Spleen (tissue), 11 donors: ENCODE data around the gene POU2AF3. TPM values are rescaled to one million over a fixed set of nuclear protein-coding genes. Genes with fewer than 3 reads are reported as not detected.

ENCODE experiments used
- DNase-seq: peaks from one replicate; pipeline ENCODE4 v3.0.0-alpha.2; 2020
- H3K27ac ChIP-seq, 8 donors: fragments of 200-600 bp; sonication (generic) in 7 of 8; 1 replicate in 4 of 8; 2 replicates in 4 of 8; pipeline versions ENCODE4 v1.5.0 to v1.8.0; 2016 to 2021; ENCODE audit warnings: inconsistent platforms in 4 of 8, mild to moderate bottlenecking in 4 of 8, moderate library complexity in 1 of 8
- H3K27me3 ChIP-seq, 7 donors: fragments of 200-600 bp; sonication (generic) in 6 of 7; replicated peaks in 1 of 7; 1 replicate in 4 of 7; 2 replicates in 3 of 7; pipeline versions ENCODE4 v1.5.0 to v1.8.0; 2016 to 2021; ENCODE audit warnings: inconsistent platforms in 3 of 7, mild to moderate bottlenecking in 1 of 7
- H3K36me3 ChIP-seq, 6 donors: fragments of 200-600 bp; sonication (generic) in 5 of 6; 1 replicate in 4 of 6; 2 replicates in 2 of 6; pipeline versions ENCODE4 v1.5.0 to v1.8.0; 2016 to 2021; ENCODE audit warnings: inconsistent platforms in 2 of 6
- H3K4me1 ChIP-seq, 6 donors: fragments of 200-600 bp; sonication (generic) in 5 of 6; 1 replicate in 3 of 6; 2 replicates in 3 of 6; pipeline versions ENCODE4 v1.5.0 to v1.8.0; 2016 to 2021; ENCODE audit warnings: inconsistent platforms in 3 of 6
- H3K4me3 ChIP-seq, 8 donors: fragments of 200-600 bp; sonication (generic) in 7 of 8; 1 replicate in 4 of 8; 2 replicates in 4 of 8; pipeline versions ENCODE4 v1.5.0 to v1.8.0; 2016 to 2021; ENCODE audit warnings: inconsistent platforms in 4 of 8, mild to moderate bottlenecking in 4 of 8, moderate library complexity in 2 of 8
- H3K9me3 ChIP-seq, 8 donors: fragments of 200-600 bp; sonication (generic) in 7 of 8; 1 replicate in 4 of 8; 2 replicates in 4 of 8; pipeline versions ENCODE4 v1.5.0 to v1.8.0; 2016 to 2021; ENCODE audit warnings: inconsistent platforms in 4 of 8
- POLR2A ChIP-seq, 3 donors: fragments of 450-650 bp; IDR thresholded peaks; one replicate each; pipeline ENCODE4 v1.5.1; 2017; ENCODE audit warnings: antibody characterized with exemption in 3 of 3, mild to moderate bottlenecking in 1 of 3
- POLR2AphosphoS5 ChIP-seq, 3 donors: sonication (generic); formaldehyde crosslinking; IDR thresholded peaks; one replicate each; pipeline ENCODE4 v1.5.1; 2017; ENCODE audit warnings: antibody characterized with exemption in 3 of 3
- WGBS, 5 donors: extraction: QIAGEN DNeasy Blood & Tissue Kit in 3 of 5; methylation state at CpG; one replicate each; pipeline versions ENCODE4 v1.1.5 to v1.1.7; 2013 to 2018; 5-methylcytosine and 5-hydroxymethylcytosine counted together
- intact Hi-C: fragments of 100-400 bp; cut with DNase I; formaldehyde crosslinking; loops from one replicate; pipeline ENCODE4 v1.15.0; 2023; ENCODE audit warnings: low total_unique reads
- microRNA-seq, 3 donors: library from miRNA; unstranded; fragments of <30 nt; microRNA quantifications; one replicate each; pipeline versions ENCODE4 to v1.1.0, GENCODE V29; 2019 to 2020
- polyA plus RNA-seq, 3 donors: library from polyadenylated mRNA; stranded (reverse); fragments of 200-250 nt; gene quantifications; one replicate each; pipeline ENCODE4 v1.2.1, GENCODE V29; 2013
- small RNA-seq, 4 donors: library from RNA; depleted of rRNA; stranded (forward); fragments of <200 nt; gene quantifications; one replicate each; pipeline ENCODE3, GENCODE V24; 2016
- total RNA-seq, 7 donors: library from RNA; depleted of rRNA in 3 of 7; stranded (reverse); fragments of >200 nt in 3 of 7; fragmentation: NEBNext Ultra II Directional in 4 of 7; extraction: Animal tissue kit (Norgen Biotek cat#: 25700) in 4 of 7; gene quantifications; one replicate each; pipeline versions ENCODE4 v1.1.0 to v1.2.1, GENCODE V29; 2016 to 2021
- donor health status: healthy with polysubstance abuse.
- donor health status: DM: no; HTN: no; CAD: no; lungs with moderate emphysema.
- donor health status: DM: no; HTN: no; CAD: no.
- donor health status: Bipolar disorder and iron deficiency.
- donor health status: healthy.
- donor health status: DM: no; HTN: no; CAD: no.
- donor health status: DM: yes; HTN: yes; CAD: no.

POU2AF3 gene
- total and polyA plus RNA-seq, 10 donors: 0.30 to 2.0 (median 0.61) TPM; not detected in 3

DNA sequence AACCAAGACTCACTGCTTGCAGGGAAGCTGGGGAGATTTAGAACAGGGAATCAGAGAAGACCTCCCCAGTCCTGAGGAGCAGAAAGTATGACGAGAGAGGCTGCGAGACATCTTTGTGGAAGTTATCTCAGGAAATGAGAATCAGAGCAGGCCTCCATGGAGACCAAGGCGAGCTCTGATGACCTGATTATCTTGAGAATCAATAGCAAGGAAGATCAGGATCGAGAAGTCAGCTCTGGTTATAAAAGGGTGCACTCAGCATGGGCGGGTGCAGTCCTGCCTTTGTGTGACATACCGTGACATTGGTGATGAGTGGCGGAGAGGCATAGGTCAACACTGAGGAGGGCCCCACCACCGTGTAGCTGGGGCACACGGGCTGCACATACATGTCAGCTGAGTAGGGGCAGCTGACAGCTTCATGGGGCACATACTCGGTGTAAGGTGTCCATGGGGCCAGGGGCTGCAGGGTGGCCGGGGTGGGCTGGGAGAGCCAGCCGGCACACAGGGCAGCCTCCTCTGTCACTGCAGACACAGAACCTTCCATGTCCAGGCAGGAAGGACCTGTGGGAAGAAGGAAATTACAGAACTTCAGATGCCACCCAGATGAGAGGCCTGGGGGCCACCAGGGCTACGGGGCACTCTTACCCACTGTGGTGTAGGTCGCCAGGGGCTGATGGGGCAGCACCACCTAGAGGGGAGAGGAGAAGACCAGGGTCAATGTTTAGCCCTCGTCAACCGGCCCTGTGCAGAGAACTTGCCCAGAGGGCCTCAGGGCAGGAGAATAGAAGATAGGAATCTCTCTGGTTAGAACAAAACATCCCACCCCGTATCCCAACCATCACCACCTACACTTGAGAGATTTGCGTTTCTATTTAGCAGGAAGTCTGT lies 59.0 kb downstream of the POU2AF3 start:
- TF ChIP-seq POLR2AphosphoS5 (IDR thresholded peaks at IDR 0.05) (peak in 1 of 3 donors; percentile 16), POLR2A (IDR thresholded peaks at IDR 0.05) (no peak)
- DNase-seq: no peak
- H3K36me3 ChIP-seq: peaks cover 0 to 52% (median 8%) of the 10 kb centered on the region in 6 donors
- WGBS, 5 donors: 82 to 91% (median 85%) methylated on average over 18 of the region's 18 CpGs
- peak overlapping the region in 1 of 8 donors; percentile 59 for H3K27ac ChIP-seq
- H3K27me3 ChIP-seq: no peaks in the 10 kb centered on the region
- H3K4me1 ChIP-seq: peaks cover 0 to 36% (median 0%) of the 10 kb centered on the region in 6 donors
- intact Hi-C loops: no loop called here
- no peaks in the 10 kb centered on the region for H3K9me3 ChIP-seq
- no peak overlapping the region for H3K4me3 ChIP-seq

Small RNA genes lying within 50 kb of the gene (microRNA-seq; reads per million reads assigned to microRNA genes)
- 0 reads per million in 3 donors for gene MIR4491

Small RNA genes lying within 50 kb of the gene (small RNA-seq; reads per million reads assigned to genes)
- 0 reads per million in 4 donors for gene MIR4491

Other genes starting within 250 kb of the POU2AF3 start
- gene POU2AF2, start 52.8 kb upstream of the POU2AF3 start, total RNA-seq: not detected
- gene POU2AF2, start 52.8 kb upstream of the POU2AF3 start, polyA plus RNA-seq: not detected
- gene POU2AF1, start 80.7 kb downstream of the POU2AF3 start, total RNA-seq: 100 to 1,000 TPM in 4 of 7 donors, 10 to 100 TPM in 3; 89.1 to 280 (median 124) TPM
- 100 to 1,000 TPM in 1 of 3 donors, 10 to 100 TPM in 2; 60.1 to 108 (median 73.0) TPM for gene POU2AF1, start 80.7 kb downstream of the POU2AF3 start, polyA plus RNA-seq
- gene BTG4, start 213.8 kb downstream of the POU2AF3 start, total RNA-seq: not detected
- gene BTG4, start 213.8 kb downstream of the POU2AF3 start, polyA plus RNA-seq: not detected
- gene HOATZ, start 216.2 kb downstream of the POU2AF3 start, total RNA-seq: not detected
- gene HOATZ, start 216.2 kb downstream of the POU2AF3 start, polyA plus RNA-seq: not detected
- 10 to 100 TPM in 5 of 7 donors, 1 to 10 TPM in 2; 7.3 to 14.7 (median 12.9) TPM for gene LAYN, start 242.2 kb downstream of the POU2AF3 start, total RNA-seq
- gene LAYN, start 242.2 kb downstream of the POU2AF3 start, polyA plus RNA-seq: 1 to 10 TPM; 3.1 to 4.7 (median 4.3) TPM